Measurements from ENCODE around the gene LUC7L.
"Not testable (repeated sequence)": the region's sequence is repeated elsewhere in the genome, so short reads cannot be mapped to it uniquely, and the experiment has no call there.

LUC7L gene

GRCh38 chr16:262121-262745 lies 33.0 kb upstream of the LUC7L start:
- H3K4me3 ChIP-seq (ENCODE audit: low read depth, low read length) = no peak overlapping the region
- no peak for TF ChIP-seq CTCF (IDR thresholded peaks at IDR 0.05; ENCODE audit: borderline replicate concordance, insufficient read depth, low read depth, low read length)

GRCh38 chr16:261031-261691 lies 31.9 kb upstream of the LUC7L start:
- H3K4me3 ChIP-seq (ENCODE audit: low read depth, low read length) = no peak overlapping the region
- no peak for TF ChIP-seq CTCF (IDR thresholded peaks at IDR 0.05; ENCODE audit: borderline replicate concordance, insufficient read depth, low read depth, low read length)

- H3K4me3 ChIP-seq (ENCODE audit: low read depth, low read length) = no peak overlapping the region
- no peak for TF ChIP-seq CTCF (IDR thresholded peaks at IDR 0.05; ENCODE audit: borderline replicate concordance, insufficient read depth, low read depth, low read length)
These were observed 31.1 kb upstream of the LUC7L start for GRCh38 chr16:260326-260725.

GRCh38 chr16:259814-260253 lies 30.6 kb upstream of the LUC7L start:
- no peak overlapping the region for H3K4me3 ChIP-seq (ENCODE audit: low read depth, low read length)
- TF ChIP-seq CTCF (IDR thresholded peaks at IDR 0.05; ENCODE audit: borderline replicate concordance, insufficient read depth, low read depth, low read length) = no peak

- H3K4me3 ChIP-seq (ENCODE audit: low read depth, low read length) = no peak overlapping the region
- TF ChIP-seq CTCF (IDR thresholded peaks at IDR 0.05; ENCODE audit: borderline replicate concordance, insufficient read depth, low read depth, low read length) = no peak
These were observed 30.0 kb upstream of the LUC7L start for GRCh38 chr16:259226-259625.

- not testable (repeated sequence) for H3K4me3 ChIP-seq (ENCODE audit: low read depth, low read length)
These were observed 28.8 kb upstream of the LUC7L start for GRCh38 chr16:258091-258490.

- TF ChIP-seq CTCF (IDR thresholded peaks at IDR 0.05; ENCODE audit: borderline replicate concordance, insufficient read depth, low read depth, low read length) = no peak
- no peak overlapping the region for H3K4me3 ChIP-seq (ENCODE audit: low read depth, low read length)
These were observed 25.9 kb upstream of the LUC7L start for GRCh38 chr16:255183-255582.

Measured in GM12875 (cell line).